KMS-11 (cell line): Measurements from ENCODE around the gene OR1E1.
"Not testable (repeated sequence)": the region's sequence is repeated elsewhere in the genome, so short reads cannot be mapped to it uniquely, and the experiment has no call there.

Experiments
- H2AFZ ChIP-seq: fragments of 200-600 bp; sonication (generic); 2 replicates; pipeline ENCODE4 v1.6.1; 2016; ENCODE audit warnings: antibody characterized with exemption, mixed run types, low read depth
- H3K27ac ChIP-seq: fragments of 200-600 bp; sonication (generic); 2 replicates; pipeline ENCODE4 v1.6.1; 2016; ENCODE audit warnings: mild to moderate bottlenecking, mixed run types
- H3K27me3 ChIP-seq: fragments of 200-600 bp; sonication (generic); 2 replicates; pipeline ENCODE4 v1.6.1; 2017; ENCODE audit warnings: mild to moderate bottlenecking, low read depth, mixed run types, moderate library complexity; ENCODE audit not compliant: insufficient read depth
- H3K36me3 ChIP-seq: fragments of 200-600 bp; sonication (generic); 2 replicates; pipeline ENCODE4 v1.6.1; 2017; ENCODE audit warnings: mild to moderate bottlenecking, mixed run types; ENCODE audit not compliant: insufficient read depth
- H3K4me1 ChIP-seq: fragments of 200-600 bp; sonication (generic); 2 replicates; pipeline ENCODE4 v1.6.1; 2016; ENCODE audit warnings: mild to moderate bottlenecking, low read depth, mixed run types; ENCODE audit not compliant: poor library complexity, severe bottlenecking
- H3K4me2 ChIP-seq: fragments of 200-600 bp; sonication (generic); 2 replicates; pipeline ENCODE4 v1.7.0; 2016; ENCODE audit warnings: mild to moderate bottlenecking, mixed run types
- H3K4me3 ChIP-seq: fragments of 200-600 bp; sonication (generic); IDR thresholded peaks from 2 replicates; pipeline ENCODE4 v1.6.1; 2017; ENCODE audit warnings: low read depth, low read length, mixed read lengths; ENCODE audit not compliant: insufficient read depth
- H3K79me2 ChIP-seq: fragments of 200-600 bp; sonication (generic); 2 replicates; pipeline ENCODE4 v1.6.1; 2016; ENCODE audit warnings: low read depth, mixed run types; ENCODE audit not compliant: insufficient read depth
- H3K9ac ChIP-seq: fragments of 200-600 bp; sonication (generic); 2 replicates; pipeline ENCODE4 v1.6.1; 2016; ENCODE audit warnings: mild to moderate bottlenecking, mixed run types
- H4K20me1 ChIP-seq: fragments of 200-600 bp; sonication (generic); 2 replicates; pipeline ENCODE4 v1.6.1; 2016; ENCODE audit warnings: mild to moderate bottlenecking, mixed run types; ENCODE audit not compliant: insufficient read depth
- TF ChIP-seq, protein P1 (sequence below): fragments of 200-600 bp; sonication (generic); conservative IDR thresholded peaks from 2 replicates; pipeline ENCODE4 v1.6.1; 2017; ENCODE audit warnings: low read depth, mild to moderate bottlenecking, antibody characterized with exemption, low read length, moderate library complexity, mixed read lengths

OR1E1 gene

DNA sequence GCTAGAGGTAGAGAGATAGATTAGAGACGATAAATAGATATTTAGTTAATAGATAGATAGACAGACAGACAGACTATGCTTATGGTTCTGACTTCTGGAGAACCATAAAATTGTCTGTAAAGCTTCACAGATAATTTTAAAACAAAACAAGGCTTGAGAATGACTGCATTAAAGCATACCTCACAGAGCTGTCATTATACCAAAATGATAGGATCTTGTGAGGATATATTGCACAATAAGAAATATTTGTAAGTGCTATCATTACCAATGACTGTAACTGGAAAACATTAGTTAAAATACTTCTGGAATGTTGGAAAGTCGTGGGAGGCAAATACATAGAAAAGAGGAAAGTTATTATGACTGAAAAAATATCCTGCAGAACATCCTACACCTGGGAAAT lies 3.6 kb upstream of the OR1E1 start:
- no peak overlapping the region for H3K4me2 ChIP-seq
- H3K9ac ChIP-seq, result no peak overlapping the region
- no peaks in the 10 kb centered on the region for H4K20me1 ChIP-seq
- H3K27ac ChIP-seq, result no peak overlapping the region
- no peaks in the 10 kb centered on the region for H3K27me3 ChIP-seq
- no peaks in the 10 kb centered on the region for H3K79me2 ChIP-seq
- TF ChIP-seq, protein P1, sequence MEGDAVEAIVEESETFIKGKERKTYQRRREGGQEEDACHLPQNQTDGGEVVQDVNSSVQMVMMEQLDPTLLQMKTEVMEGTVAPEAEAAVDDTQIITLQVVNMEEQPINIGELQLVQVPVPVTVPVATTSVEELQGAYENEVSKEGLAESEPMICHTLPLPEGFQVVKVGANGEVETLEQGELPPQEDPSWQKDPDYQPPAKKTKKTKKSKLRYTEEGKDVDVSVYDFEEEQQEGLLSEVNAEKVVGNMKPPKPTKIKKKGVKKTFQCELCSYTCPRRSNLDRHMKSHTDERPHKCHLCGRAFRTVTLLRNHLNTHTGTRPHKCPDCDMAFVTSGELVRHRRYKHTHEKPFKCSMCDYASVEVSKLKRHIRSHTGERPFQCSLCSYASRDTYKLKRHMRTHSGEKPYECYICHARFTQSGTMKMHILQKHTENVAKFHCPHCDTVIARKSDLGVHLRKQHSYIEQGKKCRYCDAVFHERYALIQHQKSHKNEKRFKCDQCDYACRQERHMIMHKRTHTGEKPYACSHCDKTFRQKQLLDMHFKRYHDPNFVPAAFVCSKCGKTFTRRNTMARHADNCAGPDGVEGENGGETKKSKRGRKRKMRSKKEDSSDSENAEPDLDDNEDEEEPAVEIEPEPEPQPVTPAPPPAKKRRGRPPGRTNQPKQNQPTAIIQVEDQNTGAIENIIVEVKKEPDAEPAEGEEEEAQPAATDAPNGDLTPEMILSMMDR, result no peak
- no peak overlapping the region for H2AFZ ChIP-seq
- H3K4me3 ChIP-seq, result no peak overlapping the region
- no peaks in the 10 kb centered on the region for H3K36me3 ChIP-seq
- no peaks in the 10 kb centered on the region for H3K4me1 ChIP-seq

DNA sequence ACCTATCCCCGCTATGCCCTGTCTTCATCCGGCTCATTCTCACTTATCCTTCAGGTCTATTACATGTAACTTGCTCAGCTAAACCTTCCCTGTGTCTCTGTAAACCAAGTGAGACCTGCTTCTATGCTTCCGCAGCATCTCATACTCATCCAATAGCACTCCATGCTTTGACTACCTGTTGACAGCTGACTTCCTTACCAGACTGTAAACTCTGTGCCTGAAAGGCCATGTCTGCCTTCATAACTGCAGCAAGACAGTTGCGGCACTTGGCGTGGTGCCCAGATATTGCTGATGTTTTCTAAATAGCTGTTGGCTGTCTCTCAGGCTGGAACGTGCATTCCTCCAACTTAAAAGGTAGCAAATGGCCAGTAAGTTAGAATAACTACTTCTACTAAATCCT lies 1.8 kb upstream of the OR1E1 start:
- TF ChIP-seq, protein P1, result no peak
- no peaks in the 10 kb centered on the region for H4K20me1 ChIP-seq
- H3K27me3 ChIP-seq, result no peaks in the 10 kb centered on the region
- no peak overlapping the region for H3K27ac ChIP-seq
- no peaks in the 10 kb centered on the region for H3K36me3 ChIP-seq
- H3K4me3 ChIP-seq, result no peak overlapping the region
- H3K9ac ChIP-seq, result no peak overlapping the region
- no peaks in the 10 kb centered on the region for H3K79me2 ChIP-seq
- H3K4me2 ChIP-seq, result no peak overlapping the region
- H2AFZ ChIP-seq, result no peak overlapping the region
- no peaks in the 10 kb centered on the region for H3K4me1 ChIP-seq

DNA sequence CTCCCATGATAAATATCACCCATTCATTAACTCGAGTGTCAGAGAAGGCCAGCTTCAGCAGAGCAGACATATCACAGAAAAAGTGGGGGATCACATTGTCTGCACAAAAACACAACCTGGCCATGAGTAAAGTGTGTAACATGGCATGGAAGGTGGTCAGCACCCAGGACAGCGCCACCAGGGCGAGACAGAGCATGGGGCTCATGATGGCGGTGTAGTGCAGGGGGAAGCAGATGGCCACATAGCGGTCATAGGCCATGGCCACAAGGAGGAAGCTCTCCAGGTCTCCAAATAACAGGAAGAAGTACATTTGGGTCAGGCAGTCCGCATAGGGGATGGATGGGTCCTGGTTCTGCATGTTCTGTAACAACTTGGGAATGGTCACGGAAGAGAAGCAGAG lies 409 bp downstream of the OR1E1 start:
- H3K4me3 ChIP-seq, H4K20me1 ChIP-seq, H3K36me3 ChIP-seq, H3K4me2 ChIP-seq, H3K9ac ChIP-seq, H3K27me3 ChIP-seq, H3K4me1 ChIP-seq, H3K79me2 ChIP-seq, H2AFZ ChIP-seq, H3K27ac ChIP-seq: not testable (repeated sequence)

DNA sequence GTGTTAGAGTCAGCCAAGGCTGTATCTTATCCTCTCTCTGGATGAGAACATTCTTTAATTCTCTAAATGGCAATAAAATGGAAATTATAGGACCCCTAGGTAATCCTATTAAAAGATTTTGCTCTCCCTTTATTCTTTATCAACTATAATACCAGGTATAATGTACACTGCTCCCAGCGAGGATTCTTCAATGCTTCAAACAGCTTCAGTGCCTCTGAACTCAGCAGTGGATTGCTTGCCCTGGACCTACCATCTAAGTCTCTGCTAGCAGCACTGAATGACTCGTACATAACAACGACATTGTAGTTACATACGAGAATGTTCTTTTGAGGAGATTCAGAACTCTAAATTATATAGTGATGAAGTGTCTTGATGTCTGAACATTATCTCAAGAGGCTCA lies 8.4 kb downstream of the OR1E1 start:
- Histone ChIP-seq H3K27ac (no peak overlapping the region), H3K36me3 (no peaks in the 10 kb centered on the region), H2AFZ (no peak overlapping the region), H4K20me1 (no peaks in the 10 kb centered on the region), H3K27me3 (no peaks in the 10 kb centered on the region), H3K4me3 (no peak overlapping the region), H3K4me2 (no peak overlapping the region), H3K79me2 (no peaks in the 10 kb centered on the region), H3K4me1 (no peaks in the 10 kb centered on the region), H3K9ac (no peak overlapping the region)
- TF ChIP-seq, protein P1, result no peak

DNA sequence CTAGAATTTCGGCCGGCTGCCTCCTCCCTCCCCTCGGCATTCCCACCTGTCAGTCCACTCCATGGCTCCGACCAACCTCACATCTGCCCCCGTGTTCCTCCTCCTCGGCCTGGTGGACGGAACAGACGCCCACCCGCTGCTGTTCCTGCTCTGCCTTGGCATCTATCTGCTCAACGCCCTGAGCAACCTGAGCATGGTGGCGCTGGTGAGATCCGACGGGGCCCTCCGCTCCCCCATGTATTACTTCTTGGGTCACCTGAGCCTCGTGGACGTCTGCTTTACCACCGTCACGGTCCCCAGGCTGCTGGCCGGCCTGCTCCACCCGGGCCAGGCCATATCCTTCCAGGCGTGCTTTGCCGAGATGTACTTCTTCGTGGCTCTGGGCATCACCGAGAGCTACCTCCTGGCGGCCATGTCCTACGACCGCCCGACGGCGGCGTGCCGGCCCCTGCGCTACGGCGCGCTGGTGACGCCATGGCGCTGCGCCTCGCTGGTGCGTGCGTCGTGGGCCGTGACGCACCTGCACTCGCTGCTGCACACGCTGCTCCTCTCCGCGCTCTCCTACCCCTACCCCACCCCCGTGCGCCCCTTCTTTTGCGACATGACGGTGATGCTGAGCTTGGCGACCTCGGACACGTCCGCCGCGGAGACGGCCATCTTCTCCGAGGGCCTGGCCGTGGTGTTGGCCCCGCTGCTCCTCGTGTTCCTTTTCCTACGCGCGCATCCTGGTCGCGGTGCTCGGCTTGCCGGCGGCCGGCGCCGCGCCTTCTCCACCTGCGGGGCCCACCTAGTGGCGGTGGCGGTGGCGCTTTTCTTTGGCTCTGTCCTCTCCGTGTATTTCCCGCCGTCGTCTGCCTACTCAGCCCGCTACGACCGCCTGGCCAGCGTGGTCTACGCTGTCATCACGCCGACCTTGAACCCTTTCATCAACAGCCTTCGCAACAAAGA lies 12.1 kb downstream of the OR1E1 start, which contains the start of gene OR3A2:
OR3A2 (minus strand) TSS at position 440 of the 948 bp plus-strand sequence.
- no peaks in the 10 kb centered on the region for H3K79me2 ChIP-seq
- no peaks in the 10 kb centered on the region for H3K27me3 ChIP-seq
- no peak within 1 kb of the TSS for H3K4me2 ChIP-seq
- no peak within 1 kb of the TSS for H3K9ac ChIP-seq
- TF ChIP-seq, protein P1, result no peak
- H4K20me1 ChIP-seq, result no peaks in the 10 kb centered on the region
- H3K27ac ChIP-seq, result no peak within 1 kb of the TSS
- no peak within 1 kb of the TSS for H3K4me3 ChIP-seq
- no peaks in the 10 kb centered on the region for H3K36me3 ChIP-seq
- no peak within 1 kb of the TSS for H2AFZ ChIP-seq
- no peaks in the 10 kb centered on the region for H3K4me1 ChIP-seq
